ENCODE data around the gene TMEM176B.

The TMEM176B gene

GRCh38 chr7:150799741-150800580 is at the start of gene TMEM176B:
Gene TMEM176B (minus strand): TSS chr7:150800364. CDS start chr7:150796569, 3,795 bp downstream.
- Histone ChIP-seq H3K79me2 (ENCODE audit: control insufficient read depth, insufficient read depth, low read length, unreplicated experiment) (no peaks in the 10 kb centered on the region), H3K4me1 (ENCODE audit: control insufficient read depth, insufficient read depth, low read length, unreplicated experiment) (no peaks in the 10 kb centered on the region), H3K4me3 (ENCODE audit: low read depth, low read length) (no peak within 1 kb of the TSS), H3K27ac (ENCODE audit: low read depth, low read length) (no peak within 1 kb of the TSS), H3K36me3 (ENCODE audit: insufficient read depth, low read length) (no peaks in the 10 kb centered on the region; the same call in 1 of the 2 replicates), H3K27me3 (ENCODE audit: insufficient read depth, low read length) (peaks cover 47% of the 10 kb centered on the region), H2AFZ (ENCODE audit: low read length, unreplicated experiment) (no peak within 1 kb of the TSS)

GRCh38 chr7:150849204-150849775 is 49.1 kb upstream of the TMEM176B start:
- no peaks in the 10 kb centered on the region for H3K79me2 ChIP-seq (ENCODE audit: control insufficient read depth, insufficient read depth, low read length, unreplicated experiment)
- H3K4me1 ChIP-seq (ENCODE audit: control insufficient read depth, insufficient read depth, low read length, unreplicated experiment) = no peaks in the 10 kb centered on the region
- peaks cover 19% of the 10 kb centered on the region; the same call in 1 of the 2 replicates for H3K27me3 ChIP-seq (ENCODE audit: insufficient read depth, low read length)
- no peak overlapping the region for H3K4me3 ChIP-seq (ENCODE audit: low read depth, low read length)
- H3K36me3 ChIP-seq (ENCODE audit: insufficient read depth, low read length) = no peaks in the 10 kb centered on the region
- H3K27ac ChIP-seq (ENCODE audit: low read depth, low read length) = no peak overlapping the region
- H2AFZ ChIP-seq (ENCODE audit: low read length, unreplicated experiment) = no peak overlapping the region

- H3K27me3 ChIP-seq (ENCODE audit: insufficient read depth, low read length) = peaks cover 19% of the 10 kb centered on the region; the same call in 1 of the 2 replicates
- no peak overlapping the region for H2AFZ ChIP-seq (ENCODE audit: low read length, unreplicated experiment)
- no peak overlapping the region for H3K27ac ChIP-seq (ENCODE audit: low read depth, low read length)
- no peak overlapping the region for H3K4me3 ChIP-seq (ENCODE audit: low read depth, low read length)
- H3K36me3 ChIP-seq (ENCODE audit: insufficient read depth, low read length) = no peaks in the 10 kb centered on the region
- H3K4me1 ChIP-seq (ENCODE audit: control insufficient read depth, insufficient read depth, low read length, unreplicated experiment) = no peaks in the 10 kb centered on the region
- H3K79me2 ChIP-seq (ENCODE audit: control insufficient read depth, insufficient read depth, low read length, unreplicated experiment) = no peaks in the 10 kb centered on the region
These were observed 48.5 kb upstream of the TMEM176B start for GRCh38 chr7:150848561-150849115.

DNA sequence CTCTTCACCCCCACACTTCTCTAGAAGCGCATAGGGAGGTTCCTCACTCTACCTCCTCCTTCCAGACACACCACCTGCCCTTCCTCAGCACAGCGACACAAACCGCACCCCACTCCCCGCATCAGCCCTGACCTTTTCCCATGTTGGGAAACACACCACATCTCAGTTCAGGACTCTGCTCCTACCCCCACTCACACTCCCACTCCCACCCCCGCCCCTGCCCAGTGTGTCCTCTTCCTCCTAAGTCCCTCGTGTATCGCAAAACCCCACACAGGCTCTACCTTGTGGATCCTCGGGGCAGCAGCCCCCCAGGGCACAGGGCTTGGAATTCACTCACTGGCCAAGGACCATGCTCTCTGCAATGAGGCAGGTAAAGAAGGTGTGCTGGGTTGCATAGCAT is 47.9 kb upstream of the TMEM176B start:
- Histone ChIP-seq H3K4me3 (ENCODE audit: low read depth, low read length) (no peak overlapping the region), H3K79me2 (ENCODE audit: control insufficient read depth, insufficient read depth, low read length, unreplicated experiment) (no peaks in the 10 kb centered on the region), H3K27ac (ENCODE audit: low read depth, low read length) (no peak overlapping the region), H3K27me3 (ENCODE audit: insufficient read depth, low read length) (peaks cover 19% of the 10 kb centered on the region; the same call in 1 of the 2 replicates), H3K4me1 (ENCODE audit: control insufficient read depth, insufficient read depth, low read length, unreplicated experiment) (no peaks in the 10 kb centered on the region), H3K36me3 (ENCODE audit: insufficient read depth, low read length) (no peaks in the 10 kb centered on the region), H2AFZ (ENCODE audit: low read length, unreplicated experiment) (no peak overlapping the region)

- H3K36me3 ChIP-seq (ENCODE audit: insufficient read depth, low read length) = no peaks in the 10 kb centered on the region
- no peak overlapping the region for H3K4me3 ChIP-seq (ENCODE audit: low read depth, low read length)
- H3K27ac ChIP-seq (ENCODE audit: low read depth, low read length) = no peak overlapping the region
- peaks cover 19% of the 10 kb centered on the region; the same call in 1 of the 2 replicates for H3K27me3 ChIP-seq (ENCODE audit: insufficient read depth, low read length)
- no peak overlapping the region for H2AFZ ChIP-seq (ENCODE audit: low read length, unreplicated experiment)
- H3K4me1 ChIP-seq (ENCODE audit: control insufficient read depth, insufficient read depth, low read length, unreplicated experiment) = no peaks in the 10 kb centered on the region
- no peaks in the 10 kb centered on the region for H3K79me2 ChIP-seq (ENCODE audit: control insufficient read depth, insufficient read depth, low read length, unreplicated experiment)
These were observed 47.4 kb upstream of the TMEM176B start for GRCh38 chr7:150847536-150847935.

GRCh38 chr7:150846291-150847115 is 46.3 kb upstream of the TMEM176B start:
- no peaks in the 10 kb centered on the region for H3K79me2 ChIP-seq (ENCODE audit: control insufficient read depth, insufficient read depth, low read length, unreplicated experiment)
- peaks cover 11% of the 10 kb centered on the region; the same call in 1 of the 2 replicates for H3K27me3 ChIP-seq (ENCODE audit: insufficient read depth, low read length)
- no peak overlapping the region for H3K4me3 ChIP-seq (ENCODE audit: low read depth, low read length)
- no peaks in the 10 kb centered on the region for H3K4me1 ChIP-seq (ENCODE audit: control insufficient read depth, insufficient read depth, low read length, unreplicated experiment)
- H3K36me3 ChIP-seq (ENCODE audit: insufficient read depth, low read length) = no peaks in the 10 kb centered on the region
- H2AFZ ChIP-seq (ENCODE audit: low read length, unreplicated experiment) = no peak overlapping the region
- no peak overlapping the region for H3K27ac ChIP-seq (ENCODE audit: low read depth, low read length)

- Histone ChIP-seq H3K36me3 (ENCODE audit: insufficient read depth, low read length) (no peaks in the 10 kb centered on the region), H2AFZ (ENCODE audit: low read length, unreplicated experiment) (no peak overlapping the region), H3K27ac (ENCODE audit: low read depth, low read length) (no peak overlapping the region), H3K4me1 (ENCODE audit: control insufficient read depth, insufficient read depth, low read length, unreplicated experiment) (no peaks in the 10 kb centered on the region), H3K27me3 (ENCODE audit: insufficient read depth, low read length) (peaks cover 3% of the 10 kb centered on the region; the same call in 1 of the 2 replicates), H3K79me2 (ENCODE audit: control insufficient read depth, insufficient read depth, low read length, unreplicated experiment) (no peaks in the 10 kb centered on the region), H3K4me3 (ENCODE audit: low read depth, low read length) (no peak overlapping the region)
These were observed 45.3 kb upstream of the TMEM176B start for GRCh38 chr7:150845421-150845861.

- no peaks in the 10 kb centered on the region for H3K4me1 ChIP-seq (ENCODE audit: control insufficient read depth, insufficient read depth, low read length, unreplicated experiment)
- H3K79me2 ChIP-seq (ENCODE audit: control insufficient read depth, insufficient read depth, low read length, unreplicated experiment) = no peaks in the 10 kb centered on the region
- H3K4me3 ChIP-seq (ENCODE audit: low read depth, low read length) = no peak overlapping the region
- 0 out of 2 replicates have a peak, but pooled peaks cover 3% of the 10 kb centered on the region for H3K27me3 ChIP-seq (ENCODE audit: insufficient read depth, low read length)
- H2AFZ ChIP-seq (ENCODE audit: low read length, unreplicated experiment) = no peak overlapping the region
- H3K36me3 ChIP-seq (ENCODE audit: insufficient read depth, low read length) = no peaks in the 10 kb centered on the region
- no peak overlapping the region for H3K27ac ChIP-seq (ENCODE audit: low read depth, low read length)
These were observed 42.6 kb upstream of the TMEM176B start for GRCh38 chr7:150842716-150843115.

GRCh38 chr7:150842018-150842417 is 41.9 kb upstream of the TMEM176B start:
- no peaks in the 10 kb centered on the region for H3K36me3 ChIP-seq (ENCODE audit: insufficient read depth, low read length)
- H3K4me3 ChIP-seq (ENCODE audit: low read depth, low read length) = no peak overlapping the region
- 0 out of 2 replicates have a peak, but pooled peaks cover 3% of the 10 kb centered on the region for H3K27me3 ChIP-seq (ENCODE audit: insufficient read depth, low read length)
- no peak overlapping the region for H2AFZ ChIP-seq (ENCODE audit: low read length, unreplicated experiment)
- H3K27ac ChIP-seq (ENCODE audit: low read depth, low read length) = no peak overlapping the region
- no peaks in the 10 kb centered on the region for H3K4me1 ChIP-seq (ENCODE audit: control insufficient read depth, insufficient read depth, low read length, unreplicated experiment)
- H3K79me2 ChIP-seq (ENCODE audit: control insufficient read depth, insufficient read depth, low read length, unreplicated experiment) = no peaks in the 10 kb centered on the region

DNA sequence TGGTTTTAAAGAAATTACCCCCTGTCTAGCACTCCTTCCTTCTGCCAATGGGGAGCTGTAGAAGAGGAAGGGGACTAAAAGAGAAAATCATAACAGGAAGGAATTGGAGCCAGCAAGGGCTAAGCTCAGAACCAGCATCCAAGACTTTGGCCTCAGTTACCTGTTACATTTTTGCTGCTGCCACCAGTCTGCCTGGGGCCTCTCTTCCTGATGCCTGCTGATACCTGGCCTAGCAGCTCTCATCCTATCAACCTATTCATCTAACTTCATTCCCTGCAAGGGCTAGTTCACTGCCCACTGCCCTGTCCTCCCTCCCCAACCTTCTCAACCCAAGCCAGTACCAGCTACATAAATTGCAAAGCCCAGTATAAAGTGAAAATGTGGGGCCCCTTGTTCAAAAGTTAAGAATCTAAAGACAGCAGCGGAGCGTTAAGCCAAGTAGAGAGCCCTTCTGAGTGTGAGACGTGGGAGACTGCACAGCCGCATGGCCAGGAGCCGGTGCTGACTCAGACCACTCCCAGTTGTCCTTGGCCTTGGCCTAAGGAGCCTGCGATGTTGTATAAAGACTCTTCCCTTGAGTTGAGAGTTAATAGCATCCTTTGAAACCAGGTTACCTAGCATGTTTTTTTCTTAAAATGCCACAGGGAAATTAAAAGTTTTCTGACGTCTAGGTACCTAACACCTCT is 38.9 kb upstream of the TMEM176B start:
- Histone ChIP-seq H3K4me3 (ENCODE audit: low read depth, low read length) (no peak overlapping the region), H3K27me3 (ENCODE audit: insufficient read depth, low read length) (no peaks in the 10 kb centered on the region), H3K79me2 (ENCODE audit: control insufficient read depth, insufficient read depth, low read length, unreplicated experiment) (no peaks in the 10 kb centered on the region)

More for the DNA sequence above, 38.9 kb upstream of the TMEM176B start:
- H3K36me3 ChIP-seq (ENCODE audit: insufficient read depth, low read length) = no peaks in the 10 kb centered on the region
- no peaks in the 10 kb centered on the region for H3K4me1 ChIP-seq (ENCODE audit: control insufficient read depth, insufficient read depth, low read length, unreplicated experiment)
- H3K27ac ChIP-seq (ENCODE audit: low read depth, low read length) = no peak overlapping the region
- no peak overlapping the region for H2AFZ ChIP-seq (ENCODE audit: low read length, unreplicated experiment)

Data from ACC112 (cell line).